GM18909 (cell line): ENCODE measurements around the gene P4HTM.
"Not testable (repeated sequence)": the region's sequence is repeated elsewhere in the genome, so short reads cannot be mapped to it uniquely, and the experiment has no call there.

Source experiments
- ATAC-seq: cut with Tn5 transposase; IDR thresholded peaks from one replicate; pipeline ENCODE4 v1.9.1; 2021; ENCODE audit warnings: mild to moderate bottlenecking; ENCODE audit not compliant: unreplicated experiment, poor library complexity

The P4HTM gene

DNA sequence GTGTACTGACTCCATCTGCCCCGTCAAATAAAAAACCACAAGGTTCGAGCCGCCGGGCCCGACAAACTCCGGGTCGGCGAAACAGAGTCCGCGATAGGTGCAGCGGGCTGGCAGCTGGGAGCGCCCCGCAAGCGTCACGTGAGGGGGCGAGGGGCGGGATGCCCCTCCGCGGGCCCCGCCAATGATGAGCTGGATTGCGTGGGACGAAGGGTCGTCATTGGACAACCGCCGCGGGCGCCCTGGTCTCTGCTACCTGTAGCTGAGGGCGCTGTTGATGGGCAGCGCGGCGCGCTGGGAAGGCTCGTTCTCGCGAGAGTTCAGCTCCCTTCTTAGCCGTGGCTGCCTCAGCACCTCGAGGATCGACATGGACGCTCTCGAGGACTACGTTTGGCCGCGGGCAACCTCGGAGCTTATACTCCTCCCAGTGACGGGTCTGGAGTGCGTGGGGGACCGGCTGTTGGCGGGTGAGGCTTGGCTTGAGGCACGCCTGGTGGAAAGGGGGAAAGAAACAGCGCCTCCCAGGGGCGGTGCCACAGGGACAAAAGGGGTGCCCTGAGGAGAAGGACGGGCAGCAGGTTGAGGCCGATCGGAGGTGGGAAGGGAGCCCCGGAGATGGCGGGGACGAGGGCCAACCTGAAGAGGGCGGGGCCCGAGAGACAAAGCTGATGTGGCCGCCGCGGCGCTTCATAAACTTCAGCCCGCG lies 17.2 kb downstream of the P4HTM start, which contains the start of gene WDR6:
WDR6 (plus strand) TSS at position 324 of the 703 bp plus-strand sequence; CDS start at position 365, 41 bp downstream.
- ATAC-seq, result peak; percentile 86

DNA sequence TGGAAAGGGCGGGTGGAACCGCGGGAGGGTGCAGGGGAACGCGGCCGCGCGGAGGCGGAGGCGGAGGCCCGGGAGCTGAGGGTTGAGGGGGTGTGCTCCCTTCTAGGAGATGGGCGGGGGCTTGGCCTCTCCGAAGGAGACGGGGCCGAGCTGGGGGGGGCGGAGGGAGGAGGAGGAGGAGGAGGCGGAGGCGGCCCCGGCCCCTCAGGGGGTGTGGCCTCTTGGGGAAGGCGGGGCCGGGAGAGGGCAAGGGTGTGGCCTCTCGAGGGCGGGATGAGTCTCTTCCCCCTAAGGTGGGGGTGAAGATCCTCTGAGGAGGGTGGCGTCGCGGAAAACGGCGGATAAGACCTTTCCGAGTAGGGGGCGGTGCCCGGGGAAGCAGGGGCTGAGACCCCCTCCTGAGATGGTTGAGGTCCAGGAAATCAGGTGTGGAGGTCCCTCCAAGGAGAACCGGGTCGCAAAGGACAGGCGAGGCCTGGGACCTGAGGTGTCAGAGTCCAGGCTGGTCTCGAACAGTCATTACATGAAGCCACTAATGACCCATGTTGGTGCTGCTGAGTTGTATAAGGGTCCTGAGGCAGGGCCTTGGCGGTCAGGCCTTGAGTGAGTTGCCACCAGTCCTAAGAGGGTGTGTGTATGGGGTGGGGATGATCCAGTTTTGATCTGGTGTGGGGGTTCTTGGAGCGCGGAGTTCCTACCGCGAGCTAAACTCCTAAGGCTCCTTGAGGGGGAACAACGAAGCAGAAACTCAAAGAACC lies 17.9 kb downstream of the P4HTM start:
- peak; percentile 41 for ATAC-seq

DNA sequence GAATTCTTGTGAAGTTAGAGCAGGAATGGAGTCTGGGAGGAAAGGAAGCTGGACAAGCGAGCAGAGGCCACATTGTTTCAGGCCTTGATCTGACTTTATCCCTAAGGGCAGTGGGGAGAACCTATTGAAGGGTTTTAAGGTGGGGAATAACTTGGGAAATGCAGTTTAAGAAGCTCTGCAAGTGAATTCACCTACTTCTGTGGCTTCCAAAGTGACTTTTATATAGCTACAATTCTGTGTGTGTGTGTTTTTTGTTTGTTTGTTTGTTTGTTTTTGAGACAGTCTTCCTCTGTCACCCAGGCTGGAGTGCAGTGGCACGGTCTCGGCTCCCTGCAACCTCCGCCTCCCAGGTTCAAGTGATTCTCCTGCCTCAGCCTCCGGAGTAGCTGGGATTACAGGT lies 18.6 kb downstream of the P4HTM start:
- ATAC-seq, result not testable (repeated sequence)

DNA sequence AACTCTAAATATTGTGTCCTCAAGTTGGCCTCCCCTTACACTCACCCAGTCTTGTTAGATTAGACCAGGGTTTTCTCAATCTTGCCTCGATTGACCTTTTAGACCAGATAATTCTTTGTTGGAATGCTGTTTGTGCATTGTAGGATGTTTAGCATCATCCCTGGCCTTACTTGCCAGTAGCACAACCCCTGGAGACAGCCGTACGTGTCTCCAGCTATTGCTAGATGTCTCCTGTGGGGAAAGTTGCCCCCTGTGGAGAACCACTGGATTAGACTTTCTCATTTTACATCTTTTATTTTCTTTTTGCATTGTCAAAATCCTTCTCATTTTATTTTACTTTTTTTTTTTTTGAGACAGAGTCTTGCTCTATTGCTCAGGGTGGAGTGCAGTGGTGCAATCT lies 19.4 kb downstream of the P4HTM start:
- no peak for ATAC-seq

DNA sequence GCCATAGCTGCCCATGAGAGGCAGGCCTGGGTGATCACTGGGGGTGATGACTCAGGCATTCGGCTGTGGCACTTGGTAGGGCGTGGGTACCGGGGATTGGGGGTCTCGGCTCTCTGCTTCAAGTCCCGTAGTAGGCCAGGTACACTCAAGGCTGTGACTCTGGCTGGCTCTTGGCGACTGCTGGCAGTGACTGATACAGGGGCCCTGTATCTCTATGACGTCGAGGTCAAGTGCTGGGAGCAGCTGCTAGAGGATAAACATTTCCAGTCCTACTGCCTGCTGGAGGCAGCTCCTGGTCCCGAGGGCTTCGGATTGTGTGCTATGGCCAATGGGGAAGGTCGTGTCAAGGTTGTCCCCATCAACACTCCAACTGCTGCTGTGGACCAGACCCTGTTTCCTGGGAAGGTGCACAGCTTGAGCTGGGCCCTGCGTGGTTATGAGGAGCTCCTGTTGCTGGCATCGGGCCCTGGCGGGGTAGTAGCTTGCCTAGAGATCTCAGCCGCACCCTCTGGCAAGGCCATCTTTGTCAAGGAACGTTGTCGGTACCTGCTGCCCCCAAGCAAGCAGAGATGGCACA lies 22.5 kb downstream of the P4HTM start:
- ATAC-seq, result no peak

DNA sequence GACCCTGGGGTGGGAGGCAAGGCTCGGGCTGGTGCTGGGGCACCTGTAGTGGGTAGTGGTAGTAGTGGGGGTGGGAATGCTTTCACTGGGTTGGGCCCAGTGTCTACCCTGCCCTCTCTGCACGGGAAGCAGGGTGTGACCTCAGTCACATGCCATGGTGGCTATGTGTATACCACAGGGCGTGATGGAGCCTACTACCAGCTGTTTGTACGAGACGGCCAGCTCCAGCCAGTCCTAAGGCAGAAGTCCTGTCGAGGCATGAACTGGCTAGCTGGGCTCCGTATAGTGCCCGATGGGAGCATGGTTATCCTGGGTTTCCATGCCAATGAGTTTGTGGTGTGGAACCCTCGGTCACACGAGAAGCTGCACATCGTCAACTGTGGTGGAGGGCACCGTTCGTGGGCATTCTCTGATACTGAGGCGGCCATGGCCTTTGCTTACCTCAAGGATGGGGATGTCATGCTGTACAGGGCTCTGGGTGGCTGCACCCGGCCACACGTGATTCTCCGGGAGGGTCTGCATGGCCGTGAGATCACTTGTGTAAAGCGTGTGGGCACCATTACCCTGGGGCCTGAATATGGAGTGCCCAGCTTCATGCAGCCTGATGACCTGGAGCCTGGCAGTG lies 23.2 kb downstream of the P4HTM start:
- ATAC-seq, result no peak

DNA sequence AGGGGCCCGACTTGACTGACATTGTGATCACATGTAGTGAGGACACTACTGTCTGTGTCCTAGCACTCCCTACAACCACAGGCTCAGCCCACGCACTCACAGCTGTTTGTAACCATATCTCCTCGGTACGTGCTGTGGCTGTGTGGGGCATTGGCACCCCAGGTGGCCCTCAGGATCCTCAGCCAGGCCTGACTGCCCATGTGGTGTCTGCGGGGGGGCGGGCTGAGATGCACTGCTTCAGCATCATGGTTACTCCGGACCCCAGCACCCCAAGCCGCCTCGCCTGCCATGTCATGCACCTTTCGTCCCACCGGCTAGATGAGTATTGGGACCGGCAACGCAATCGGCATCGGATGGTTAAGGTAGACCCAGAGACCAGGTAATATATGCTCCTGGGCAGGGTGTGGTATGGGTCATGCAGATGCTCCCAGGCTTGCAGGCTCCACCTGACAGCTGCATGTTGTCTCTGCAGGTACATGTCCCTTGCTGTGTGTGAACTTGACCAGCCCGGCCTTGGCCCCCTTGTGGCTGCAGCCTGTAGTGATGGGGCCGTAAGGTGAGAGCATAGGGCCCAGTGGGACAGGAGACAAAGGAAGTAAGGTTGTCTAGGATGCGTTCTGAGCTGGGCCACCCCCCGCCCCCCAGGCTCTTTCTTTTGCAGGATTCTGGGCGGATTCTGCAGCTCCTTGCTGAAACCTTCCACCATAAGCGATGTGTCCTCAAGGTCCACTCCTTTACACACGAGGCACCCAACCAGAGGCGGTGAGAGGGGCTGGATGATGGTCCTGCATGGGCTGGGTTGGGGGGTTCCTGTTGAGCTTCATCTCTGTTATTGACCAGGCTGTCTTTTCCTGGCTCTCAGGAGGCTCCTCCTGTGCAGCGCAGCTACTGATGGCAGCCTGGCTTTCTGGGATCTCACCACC lies 24.0 kb downstream of the P4HTM start:
- no peak for ATAC-seq

DNA sequence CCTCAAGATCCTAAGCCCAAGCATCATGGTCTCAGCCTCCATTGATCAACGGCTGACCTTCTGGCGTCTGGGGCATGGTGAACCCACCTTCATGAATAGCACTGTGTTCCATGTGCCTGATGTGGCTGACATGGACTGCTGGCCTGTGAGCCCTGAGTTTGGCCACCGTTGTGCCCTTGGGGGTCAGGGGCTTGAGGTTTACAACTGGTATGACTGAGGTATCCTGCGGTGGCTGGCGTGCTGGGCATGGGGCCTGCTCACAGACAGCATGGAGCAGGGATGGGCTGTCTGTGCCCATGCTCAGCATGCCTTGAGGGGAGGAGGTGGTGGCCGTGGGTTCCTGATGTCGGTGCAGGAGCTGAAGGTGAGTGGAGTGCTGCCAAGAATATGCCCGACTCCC lies 25.0 kb downstream of the P4HTM start:
- ATAC-seq, result no peak

DNA sequence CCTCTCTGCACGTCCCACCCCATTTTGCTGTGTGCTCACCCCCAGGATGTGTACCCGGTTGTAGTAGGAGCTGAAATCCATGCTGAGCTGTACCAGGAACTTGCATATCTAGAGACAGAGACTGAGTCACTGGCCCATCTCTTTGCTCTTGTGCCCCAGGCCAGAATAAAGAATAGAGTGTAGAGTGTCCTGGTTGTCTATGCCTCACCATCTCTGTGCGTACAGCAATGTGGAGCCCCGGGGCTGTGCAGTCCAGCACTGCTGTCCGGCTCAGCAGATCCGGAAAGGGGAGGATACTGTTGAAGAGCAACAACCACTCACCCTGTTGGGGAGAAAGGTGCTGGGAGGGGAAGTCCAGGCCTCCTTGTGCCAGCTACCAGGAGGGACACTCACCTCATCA lies 25.7 kb downstream of the P4HTM start:
- no peak for ATAC-seq

DNA sequence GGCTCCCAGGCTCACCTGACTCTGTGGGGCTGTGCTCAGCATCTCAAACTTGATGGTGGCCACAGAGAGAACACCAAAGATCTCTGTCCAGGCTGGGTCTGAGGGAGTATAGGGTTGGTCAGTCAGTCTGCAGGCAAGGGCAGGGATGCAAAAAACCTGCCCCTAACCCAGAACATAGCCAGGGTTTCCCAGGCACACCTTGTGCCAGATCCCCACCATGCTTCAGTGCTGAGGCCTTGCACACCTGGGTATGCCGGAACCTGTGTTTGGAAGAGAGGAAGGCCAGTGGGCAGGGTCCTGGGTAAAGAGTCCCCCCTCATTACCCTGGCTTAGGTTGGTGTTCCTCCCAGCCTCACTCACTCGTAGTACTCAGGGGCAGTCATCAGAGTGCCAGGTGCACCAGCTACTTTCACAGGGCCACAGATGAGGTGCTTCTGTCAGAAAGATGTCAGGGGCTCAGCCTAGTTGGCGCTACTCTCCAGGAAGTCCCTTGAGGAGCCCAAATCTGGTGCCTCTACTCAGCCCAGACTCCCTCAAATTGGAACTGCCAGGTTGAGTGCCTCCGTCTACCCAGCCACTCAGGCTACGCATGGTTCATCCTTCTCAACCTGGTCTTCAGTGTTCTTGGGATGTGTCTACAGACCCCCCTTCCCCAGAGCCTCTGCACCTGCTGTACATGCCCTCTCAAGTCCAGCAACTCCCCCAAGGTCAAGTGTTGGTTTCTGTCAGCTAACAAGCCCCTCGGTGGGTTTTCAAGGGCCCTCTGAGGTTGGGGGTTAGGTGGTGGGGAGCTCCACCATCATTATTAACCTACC lies 26.6 kb downstream of the P4HTM start:
- no peak for ATAC-seq

DNA sequence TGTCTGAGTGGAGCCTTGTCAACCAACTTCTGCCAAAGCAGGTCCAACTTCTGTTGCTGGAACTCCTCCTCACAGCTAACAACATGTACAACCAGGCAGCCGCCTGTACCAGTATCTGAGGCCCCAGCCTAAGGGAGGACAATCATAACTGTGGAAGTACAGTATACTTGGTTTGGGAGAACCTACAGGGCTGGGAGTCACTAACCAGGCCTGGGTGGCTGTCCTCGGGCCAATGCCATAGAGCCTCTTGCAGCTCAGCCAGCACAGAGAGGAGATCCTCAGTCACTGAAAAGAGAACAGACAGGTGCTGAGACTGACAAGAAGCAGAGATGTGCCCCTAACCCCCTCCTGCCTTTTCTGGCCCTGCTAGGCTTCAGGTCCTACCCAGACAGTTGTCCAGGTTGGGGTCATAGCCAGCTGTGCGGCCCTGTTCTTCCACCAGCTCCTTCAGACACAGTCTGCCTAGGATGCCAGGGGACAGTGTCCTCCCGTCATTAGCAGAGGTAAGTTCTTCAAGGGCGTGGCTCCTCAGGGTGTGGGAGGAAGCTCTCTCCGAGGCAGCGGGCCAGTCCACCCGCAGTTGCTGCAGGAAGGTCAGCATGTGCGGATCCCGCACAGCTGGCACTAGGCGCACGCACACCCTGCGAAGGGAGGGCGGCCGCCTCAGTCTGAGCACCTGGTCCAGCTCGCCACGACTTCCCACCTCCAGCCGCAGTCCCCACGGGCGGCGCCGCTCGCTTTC lies 27.4 kb downstream of the P4HTM start:
- ATAC-seq, result no peak

DNA sequence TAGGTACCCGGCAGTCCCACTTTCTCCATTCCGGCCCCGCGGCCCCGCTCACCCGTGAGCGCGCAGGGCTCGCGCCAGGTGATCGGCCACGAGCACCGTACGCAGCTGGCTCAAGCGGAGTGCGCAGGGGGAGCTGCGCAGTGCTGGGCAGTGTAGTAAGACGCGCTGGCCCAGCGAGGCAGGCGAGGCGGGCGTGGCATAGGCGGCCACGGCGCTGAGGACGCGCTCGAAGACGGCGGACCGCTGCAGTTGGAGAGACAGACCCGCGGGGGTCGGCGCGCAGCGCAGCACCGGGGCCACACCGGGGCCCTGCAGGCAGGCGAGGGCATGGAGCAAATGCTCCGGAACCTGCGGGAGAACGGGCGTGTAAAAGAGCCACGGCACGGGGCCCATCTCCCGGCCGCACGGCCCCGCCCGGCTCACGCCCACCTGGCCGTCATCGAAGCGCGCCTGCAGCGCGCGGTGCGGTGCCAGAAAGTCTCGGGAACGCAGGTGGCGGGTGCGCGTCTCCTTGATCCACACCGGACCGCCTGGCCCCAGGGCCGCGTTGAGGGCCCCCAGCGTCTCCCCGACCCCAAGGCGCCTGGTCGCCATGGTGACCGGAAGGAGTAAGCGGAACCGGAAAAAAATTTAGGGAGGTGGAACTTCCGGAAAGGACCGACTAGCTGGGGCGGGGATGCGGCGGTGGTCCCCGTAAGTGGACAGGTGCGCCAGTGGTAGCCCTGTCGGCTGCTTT lies 28.1 kb downstream of the P4HTM start, which contains the start of gene DALRD3:
DALRD3 (minus strand) TSS at position 610 of the 736 bp plus-strand sequence; CDS start at position 594, 16 bp downstream.
- no peak for ATAC-seq

DNA sequence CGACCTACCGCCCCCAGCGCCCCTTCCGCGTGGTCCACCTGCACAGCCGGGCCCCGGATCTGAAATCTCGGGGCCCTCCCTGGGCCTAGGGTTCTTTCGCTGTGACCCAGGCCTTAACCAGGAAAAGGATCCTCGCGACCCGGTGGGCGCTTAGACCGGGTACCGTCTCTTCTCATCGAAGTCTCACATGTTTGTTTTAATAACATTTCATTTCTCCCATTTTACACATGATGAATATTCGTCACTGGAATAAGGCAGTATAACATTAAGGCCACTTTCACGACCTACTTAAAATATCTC lies 28.6 kb downstream of the P4HTM start:
- ATAC-seq, result no peak

DNA sequence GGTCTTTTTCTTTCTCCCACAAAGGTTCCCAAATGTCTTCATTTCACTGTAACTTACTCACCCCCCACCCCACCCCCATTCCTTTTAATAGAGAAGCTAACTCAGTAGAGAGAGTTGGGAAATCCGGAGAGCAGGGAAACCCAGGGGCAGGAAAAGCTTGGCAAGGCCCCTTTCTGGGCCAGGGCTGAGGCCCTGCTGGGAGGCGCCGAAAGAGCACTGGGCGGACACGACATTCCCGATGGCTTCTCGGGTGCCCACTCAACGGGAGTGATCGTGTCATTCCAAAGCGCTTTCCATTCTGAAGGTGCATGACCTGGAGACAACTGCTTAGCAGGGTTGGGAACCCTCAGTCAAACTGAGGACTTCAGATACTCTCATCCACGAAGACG lies 29.9 kb downstream of the P4HTM start:
- ATAC-seq, result no peak

DNA sequence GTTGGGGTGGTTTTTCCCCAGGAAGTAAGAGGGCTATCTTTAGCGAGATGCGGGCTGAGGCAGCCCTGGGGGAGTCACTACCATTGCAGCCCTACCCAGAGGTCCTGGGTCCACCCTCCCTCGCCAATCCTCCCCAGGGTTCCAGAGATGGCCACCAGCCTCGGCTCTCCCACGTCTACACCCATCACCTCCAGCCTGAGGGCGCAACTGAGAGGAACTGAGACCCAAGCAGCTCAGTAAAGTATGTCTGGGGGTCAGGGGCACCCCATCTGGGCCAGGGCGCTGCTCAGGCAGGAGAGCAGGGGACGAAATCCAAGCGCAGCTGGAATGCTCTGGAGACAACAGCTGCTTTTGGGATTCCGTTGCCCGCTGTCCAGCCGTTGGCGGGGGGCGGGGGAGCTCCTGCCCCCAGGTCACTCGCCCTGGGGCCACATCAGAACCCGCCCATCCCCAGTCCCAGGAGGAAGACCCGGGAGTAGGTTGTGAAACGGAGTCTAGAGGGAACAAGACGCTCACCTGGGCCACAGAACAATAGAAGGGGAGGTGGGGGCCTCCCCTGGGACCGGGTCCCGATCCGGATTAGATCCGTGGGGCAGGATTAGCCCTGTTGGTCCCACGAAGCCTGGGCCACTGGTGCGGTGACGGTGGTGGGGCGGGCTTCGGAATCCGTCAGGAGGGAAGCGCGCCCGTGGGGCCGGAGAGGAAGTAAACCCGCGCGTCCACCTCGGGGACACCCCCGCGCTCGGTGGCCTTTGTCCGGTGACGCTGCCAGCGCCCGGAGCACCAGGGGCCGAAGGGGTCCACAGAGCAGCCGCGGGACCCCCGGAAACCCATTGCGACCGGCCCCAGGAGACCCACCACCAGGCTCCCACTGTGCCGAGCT lies 30.5 kb downstream of the P4HTM start:
- peak; percentile 2 for ATAC-seq

DNA sequence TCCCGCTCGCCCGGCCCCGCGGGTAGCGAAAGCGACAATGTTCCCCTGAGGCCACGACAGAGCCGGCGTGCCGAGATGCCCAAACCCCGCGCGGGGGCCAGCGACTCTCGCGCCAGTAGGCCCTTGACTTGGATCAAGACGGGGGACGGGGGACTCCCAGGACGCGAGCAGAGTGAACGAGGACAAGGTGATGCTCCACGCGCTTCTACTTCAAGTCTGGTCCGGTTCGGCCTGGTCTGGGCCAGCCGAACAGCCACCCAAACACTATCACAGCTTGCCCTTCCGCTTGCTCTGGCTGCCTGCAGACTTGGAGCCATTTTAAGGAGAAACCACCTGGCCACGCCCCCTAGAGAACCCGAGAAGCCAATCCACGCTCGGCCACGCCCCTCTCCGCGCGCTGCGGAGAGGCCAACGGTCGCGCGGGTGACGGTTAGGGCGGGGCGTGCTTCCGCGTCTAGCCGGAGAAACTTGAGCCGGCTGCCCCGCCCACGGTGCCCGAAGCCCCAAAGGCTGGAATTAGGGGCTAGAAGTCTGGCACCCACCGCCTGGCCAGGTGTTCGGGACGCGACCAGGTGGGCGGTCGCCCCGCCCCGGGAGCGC lies 31.3 kb downstream of the P4HTM start:
- ATAC-seq, result peak; percentile 53
